ENCODE measurements around the gene TRIM62. TPM values are rescaled to one million over a fixed set of nuclear protein-coding genes. Genes with fewer than 3 reads are reported as not detected.

Gene TRIM62
- total RNA-seq, 1 experiment from 2014 or later = 3.2 TPM

DNA sequence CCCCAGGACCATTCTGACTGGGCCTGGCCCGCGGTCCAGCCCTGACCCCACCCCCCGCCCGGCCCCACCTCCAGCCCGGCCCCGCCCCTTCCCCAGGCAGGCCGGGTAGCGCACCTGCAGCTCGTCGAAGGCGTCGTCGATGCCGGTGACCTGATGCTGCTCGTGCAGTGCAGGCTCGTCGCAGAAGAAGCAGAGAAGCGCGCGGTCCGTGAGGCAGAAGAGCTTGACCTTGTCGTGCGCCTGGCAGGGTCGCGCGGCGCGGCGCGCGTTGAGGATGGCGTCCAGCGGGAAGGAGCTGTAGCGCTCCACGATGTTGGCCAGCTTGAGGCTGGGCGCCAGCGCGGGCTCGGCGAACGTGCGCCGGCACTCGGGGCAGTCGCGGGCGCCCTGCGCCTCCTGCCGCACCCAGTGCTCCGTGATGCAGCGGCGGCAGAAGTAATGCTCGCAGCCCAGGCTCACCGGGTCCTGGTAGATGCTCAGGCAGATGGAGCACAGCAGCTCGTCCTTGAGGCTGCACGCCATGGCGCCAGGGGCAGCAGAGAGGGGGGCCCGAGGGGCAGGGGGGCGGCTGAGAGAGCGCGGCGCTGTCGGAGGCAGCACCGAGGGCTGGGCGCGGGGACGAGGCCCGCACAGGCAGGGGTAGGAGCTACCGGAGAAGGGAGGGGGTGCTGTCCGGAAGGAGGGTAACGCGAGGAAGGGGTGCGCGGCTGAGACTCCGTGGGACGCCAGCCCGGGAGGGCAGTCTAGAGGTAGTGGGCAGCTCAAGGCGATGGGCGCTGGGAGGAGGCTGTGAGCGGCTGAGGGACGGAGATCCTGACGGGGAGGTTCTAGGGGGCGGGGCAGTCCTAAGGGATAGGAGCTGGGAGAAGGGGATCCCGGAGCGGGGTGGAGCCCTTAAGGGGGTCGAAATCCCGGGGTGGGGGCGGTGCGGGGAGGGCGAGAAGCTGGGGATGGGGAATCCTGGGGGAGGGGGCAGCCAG, 642 bp downstream of the TRIM62 start:
- DNase-seq (ENCODE audit: low spot score) = peak; percentile 37

DNA sequence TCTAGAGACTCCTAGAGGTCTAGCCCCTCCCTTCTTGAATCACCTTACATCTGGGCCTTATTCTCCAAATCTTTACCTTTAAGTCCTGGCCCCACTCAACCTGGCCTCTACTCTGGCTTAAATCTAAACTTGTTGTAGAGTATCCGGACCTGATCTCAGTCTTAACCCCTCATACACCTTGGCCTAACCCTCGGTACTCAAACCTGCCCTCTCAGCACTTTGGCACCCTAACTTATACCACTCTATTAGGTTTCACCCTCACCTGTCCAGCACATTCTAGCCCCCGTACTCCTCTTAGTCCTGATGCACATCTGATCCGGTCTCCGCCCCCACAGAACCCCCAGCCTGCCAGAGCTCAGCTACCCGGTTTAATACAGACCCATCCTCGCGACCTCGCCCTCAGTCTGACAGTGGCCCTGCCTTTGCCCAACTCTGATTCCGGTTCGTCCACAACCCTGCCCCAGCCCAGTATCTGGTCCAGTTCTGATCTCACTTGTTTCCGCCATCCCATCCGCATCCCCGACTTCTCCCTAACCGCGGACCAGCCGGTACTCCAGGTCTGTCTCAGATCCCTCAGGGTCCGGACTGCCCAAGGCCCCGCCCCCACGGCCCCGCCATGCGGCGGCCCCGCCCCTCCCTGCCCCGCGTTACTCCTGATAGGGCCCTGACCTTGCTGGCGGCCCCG, 1.5 kb downstream of the TRIM62 start:
- peak; percentile 71 for DNase-seq (ENCODE audit: low spot score)

- DNase-seq (ENCODE audit: low spot score) = no peak
Measured at GRCh38 chr1:33178836-33179439, 2.9 kb downstream of the TRIM62 start.

GRCh38 chr1:33177996-33178540, 3.8 kb downstream of the TRIM62 start:
- no peak for DNase-seq (ENCODE audit: low spot score)

DNA sequence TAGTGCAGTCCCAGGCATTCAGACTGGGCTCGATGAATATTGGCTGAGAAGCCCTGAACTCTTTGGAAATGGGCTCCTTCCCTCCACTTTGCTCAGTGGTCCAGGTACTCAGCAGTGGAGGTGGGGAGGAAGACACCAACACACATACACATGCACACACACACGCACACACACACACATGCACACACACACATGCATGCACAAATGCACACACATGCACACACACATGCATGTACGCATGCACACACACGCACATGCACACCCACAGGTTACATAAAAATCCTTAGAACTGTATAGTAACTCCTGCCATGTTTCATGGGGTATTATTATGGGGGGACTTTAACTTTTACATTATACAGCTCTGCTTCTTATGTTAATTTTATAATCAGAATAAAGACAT, 5.0 kb downstream of the TRIM62 start:
- DNase-seq (ENCODE audit: low spot score) = no peak

DNA sequence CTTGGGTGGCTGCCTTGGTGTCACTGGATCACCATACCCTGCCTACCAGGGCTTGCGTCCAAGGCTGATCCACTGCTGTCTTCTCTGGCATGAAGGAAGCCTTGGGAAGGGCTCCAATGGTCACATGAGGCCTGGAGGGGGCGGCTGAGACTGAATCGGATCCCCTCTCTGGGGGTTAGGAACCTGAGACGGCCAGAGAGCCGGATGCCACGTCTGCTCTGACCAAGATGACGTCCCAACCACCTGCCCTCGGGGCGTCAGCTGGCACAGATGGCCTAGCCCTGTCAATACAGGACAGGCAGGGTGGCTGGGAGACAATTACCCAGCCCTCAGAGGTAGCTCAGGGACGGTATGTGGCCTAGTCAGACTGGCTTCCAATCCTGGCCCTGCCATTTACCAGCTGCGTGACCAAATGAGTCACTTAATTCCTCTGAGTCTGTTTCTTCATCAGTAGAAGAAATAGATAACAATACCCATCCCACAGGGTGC, 5.4 kb downstream of the TRIM62 start:
- peak; percentile 69 for DNase-seq (ENCODE audit: low spot score)

GRCh38 chr1:33175865-33176264, 6.0 kb downstream of the TRIM62 start:
- DNase-seq (ENCODE audit: low spot score) = no peak

DNA sequence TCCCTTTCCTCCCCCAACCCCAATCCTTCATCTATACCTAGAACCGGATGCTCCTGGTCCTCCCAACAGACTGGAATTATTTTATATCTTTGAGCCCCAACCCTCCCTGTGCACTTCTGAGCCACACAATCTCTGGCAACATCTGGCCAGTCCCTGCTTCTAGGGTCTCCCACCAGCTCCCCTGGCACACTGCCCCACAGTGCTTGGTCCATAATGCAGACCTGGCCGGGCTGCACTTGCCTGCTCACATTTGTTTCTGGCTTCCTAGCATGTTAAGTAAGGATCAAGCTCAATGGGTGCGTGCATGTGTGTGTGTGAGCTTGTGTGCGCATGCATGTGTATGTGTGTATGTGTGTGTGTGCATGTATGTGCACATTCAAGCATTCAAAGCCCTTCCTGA, 8.8 kb downstream of the TRIM62 start:
- no peak for DNase-seq (ENCODE audit: low spot score)

DNA sequence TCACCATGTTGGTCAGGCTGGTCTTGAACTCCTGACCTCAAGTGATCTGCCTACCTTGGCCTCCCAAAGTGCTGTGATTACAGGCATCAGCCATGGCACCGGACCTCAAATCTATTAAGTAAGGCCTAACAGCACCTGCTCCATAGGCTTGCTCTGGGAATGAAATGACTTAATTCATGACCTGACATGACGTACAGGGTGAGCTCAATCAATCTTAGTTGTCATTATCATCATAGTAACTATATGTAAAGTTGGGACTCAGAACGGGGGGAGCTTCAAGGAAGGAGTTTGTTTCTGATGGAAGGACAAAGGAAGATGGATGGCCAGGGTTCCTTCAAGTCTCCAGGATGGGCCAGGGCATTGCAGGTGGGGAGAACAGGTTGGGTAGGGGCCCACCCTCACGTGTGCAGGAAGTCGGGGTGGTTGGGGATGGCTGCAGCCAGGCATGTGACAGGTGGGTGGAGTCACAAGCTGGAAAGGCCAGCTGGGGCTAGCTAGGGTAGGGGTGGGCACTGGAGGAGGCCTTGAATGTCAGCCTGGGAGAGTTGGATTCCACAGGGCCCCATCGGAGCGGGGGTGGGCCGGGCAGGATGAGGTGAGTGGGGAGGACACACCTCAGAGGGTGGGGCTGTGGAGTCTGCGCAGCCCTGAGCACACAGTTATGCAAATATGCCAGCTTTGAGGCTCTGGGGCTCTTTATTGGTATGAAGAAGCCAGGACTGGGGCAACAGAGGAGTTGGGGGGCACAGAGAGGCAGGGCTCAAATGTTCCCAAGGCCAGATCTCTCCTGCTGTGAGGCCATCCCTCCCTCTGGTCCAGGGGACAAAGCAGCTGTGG, 9.6 kb downstream of the TRIM62 start:
- DNase-seq (ENCODE audit: low spot score) = no peak

GRCh38 chr1:33170351-33171274, 11.2 kb downstream of the TRIM62 start:
- DNase-seq (ENCODE audit: low spot score) = no peak

- no peak for DNase-seq (ENCODE audit: low spot score)
Measured at GRCh38 chr1:33169290-33170055, 12.4 kb downstream of the TRIM62 start.

DNA sequence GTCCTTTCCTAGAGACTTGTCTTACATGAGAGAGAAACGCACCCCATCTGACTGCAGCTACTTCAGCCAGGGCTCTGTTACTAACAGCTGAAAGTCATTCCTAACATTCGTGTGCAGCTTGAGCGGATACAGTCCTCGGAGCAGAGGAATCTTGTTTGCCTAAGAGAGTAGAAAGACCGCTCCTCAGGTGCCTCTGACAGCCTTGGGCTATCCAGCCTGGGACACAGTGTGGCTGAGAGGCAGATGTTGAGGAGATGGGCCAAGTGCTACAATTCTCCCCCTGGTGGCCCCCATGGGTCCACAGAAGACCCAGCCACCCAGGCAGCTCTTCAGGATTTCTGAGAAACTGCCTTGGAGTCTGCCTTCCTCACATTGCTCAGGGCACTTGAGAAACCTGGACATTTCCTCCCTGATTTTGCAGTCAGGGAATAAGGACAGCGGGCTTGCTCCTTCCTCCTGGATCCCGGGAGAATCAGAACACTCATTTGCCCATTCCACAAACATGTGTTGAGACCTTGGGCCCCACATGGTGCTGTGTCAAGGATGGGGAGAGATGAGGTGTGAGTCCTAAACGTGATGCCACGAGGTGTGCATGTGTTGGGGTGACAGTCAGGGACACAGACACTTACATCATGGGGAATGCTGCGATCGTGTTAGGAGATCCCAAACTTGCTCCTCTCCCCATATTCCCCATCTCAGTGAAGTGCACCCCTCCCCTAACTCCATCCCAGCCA, 13.1 kb downstream of the TRIM62 start:
- DNase-seq (ENCODE audit: low spot score) = no peak

GRCh38 chr1:33167650-33168447, 14.0 kb downstream of the TRIM62 start:
- DNase-seq (ENCODE audit: low spot score) = no peak

GRCh38 chr1:33165809-33166208, 16.0 kb downstream of the TRIM62 start:
- no peak for DNase-seq (ENCODE audit: low spot score)

DNA sequence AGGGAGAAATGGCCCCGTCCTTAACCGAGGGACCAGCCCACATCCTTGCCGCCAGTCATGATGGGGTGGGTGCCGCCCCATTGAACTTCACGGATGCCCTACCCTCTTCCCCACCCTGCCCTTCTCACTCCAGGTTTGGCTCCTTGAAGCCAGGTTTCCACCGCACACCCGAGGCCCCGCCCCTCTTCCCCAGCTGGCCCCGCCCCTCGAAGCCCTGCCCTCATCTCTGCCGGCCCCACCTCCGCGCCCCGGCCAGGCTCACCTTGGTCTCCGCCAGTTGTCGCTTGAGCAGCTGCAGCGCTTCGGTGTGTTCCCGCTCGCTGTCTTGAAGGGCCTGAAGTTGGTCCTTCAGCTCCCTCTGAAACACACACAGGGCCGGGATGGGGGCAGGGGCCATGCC, 16.6 kb downstream of the TRIM62 start:
- DNase-seq (ENCODE audit: low spot score) = no peak

DNA sequence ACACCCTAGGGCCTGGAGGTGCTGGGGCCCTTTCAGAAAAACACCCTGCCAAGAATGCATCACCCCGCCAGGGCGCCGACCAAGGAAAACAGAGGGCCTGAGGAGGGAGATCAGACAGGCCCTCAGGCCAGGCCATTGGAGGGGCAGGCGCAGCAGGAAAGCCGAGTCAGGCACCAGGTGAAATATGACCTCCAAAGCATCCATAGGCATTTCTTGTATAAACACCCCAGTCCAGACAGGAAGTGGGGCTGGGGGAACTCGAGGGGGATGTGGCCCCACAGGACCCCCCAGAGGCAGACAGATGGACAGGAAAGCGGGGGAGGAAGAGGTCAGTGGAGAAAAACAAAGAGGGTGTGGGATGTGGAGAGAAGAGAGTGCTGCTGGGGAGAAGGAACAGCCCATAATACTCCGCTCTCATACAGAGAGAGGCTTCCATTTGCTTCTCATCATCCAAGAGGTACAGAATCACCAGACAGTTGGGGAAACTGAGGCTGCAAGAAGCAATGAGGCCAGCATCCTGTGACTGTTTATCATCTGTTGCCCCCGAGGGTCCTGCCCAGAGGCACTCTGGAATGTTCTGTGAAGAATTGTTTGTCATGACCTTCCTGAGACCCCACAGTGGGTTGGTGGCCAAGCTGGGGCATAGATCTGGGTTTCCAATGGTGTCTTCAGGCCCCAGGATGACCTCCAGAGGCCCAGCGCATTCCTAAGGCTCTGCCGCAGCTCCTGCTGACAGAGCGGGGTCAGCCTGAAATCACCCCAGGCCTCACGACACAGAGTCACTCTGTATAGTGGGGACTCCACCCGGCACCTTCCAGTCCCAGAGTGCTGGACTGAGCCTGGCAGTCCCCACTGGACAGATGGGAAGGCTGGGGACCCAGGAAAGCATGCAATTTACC, 18.0 kb downstream of the TRIM62 start:
- no peak for DNase-seq (ENCODE audit: low spot score)

DNA sequence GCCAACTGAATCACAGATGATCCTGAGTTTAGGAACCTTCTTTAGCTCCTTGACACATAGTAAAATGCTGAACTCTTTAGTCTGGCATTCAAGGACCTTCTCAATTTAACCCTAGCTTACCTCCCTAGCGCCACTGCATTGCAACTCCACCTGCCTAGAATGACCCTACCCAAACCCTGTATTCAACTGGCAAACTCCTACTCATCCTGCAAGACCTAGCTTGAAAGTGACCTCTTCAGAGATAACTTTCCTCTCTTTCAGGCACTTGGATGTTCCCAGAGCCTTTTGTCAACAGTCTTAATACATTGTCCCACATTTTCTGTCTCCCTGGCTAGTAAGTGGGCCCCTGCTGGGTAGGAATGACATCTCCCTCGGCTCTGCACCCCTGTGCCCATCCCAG, 19.7 kb downstream of the TRIM62 start:
- no peak for DNase-seq (ENCODE audit: low spot score)
